ENCODE measurements around the gene SENP1.

SENP1 gene

GRCh38 chr12:48029491-48030172 lies 76.2 kb downstream of the SENP1 start:
- no peak for DNase-seq (ENCODE audit: low read depth, low spot score)
- TF ChIP-seq ZNF274 (IDR thresholded peaks at IDR 0.05; ENCODE audit: low read depth, low read length) (no peak), YY1 (IDR thresholded peaks at IDR 0.05; ENCODE audit: insufficient read depth, insufficient read length) (no peak), SUZ12 (IDR thresholded peaks at IDR 0.05; ENCODE audit: extremely low read depth, insufficient read depth, insufficient read length) (no peak)
- Histone ChIP-seq H3K9ac (ENCODE audit: insufficient read length, low read depth) (no peak overlapping the region), H3K27me3 (ENCODE audit: insufficient read depth, insufficient read length) (peaks cover 97% of the 10 kb centered on the region), H3K4me1 (ENCODE audit: insufficient read depth, insufficient read length) (peaks cover 32% of the 10 kb centered on the region), H3K4me3 (ENCODE audit: insufficient read length, low read depth) (no peak overlapping the region), H3K36me3 (ENCODE audit: insufficient read depth, insufficient read length, low read length) (no peaks in the 10 kb centered on the region), H3K9me3 (ENCODE audit: insufficient read depth, low read length) (no peaks in the 10 kb centered on the region)

- no peak for DNase-seq (ENCODE audit: low read depth, low spot score)
- H3K27me3 ChIP-seq (ENCODE audit: insufficient read depth, insufficient read length): peaks cover 97% of the 10 kb centered on the region
These were observed 77.1 kb downstream of the SENP1 start for GRCh38 chr12:48028541-48029431.

GRCh38 chr12:48027183-48028002 lies 78.5 kb downstream of the SENP1 start:
- peaks cover 45% of the 10 kb centered on the region for H3K4me1 ChIP-seq (ENCODE audit: insufficient read depth, insufficient read length)
- no peaks in the 10 kb centered on the region for H3K36me3 ChIP-seq (ENCODE audit: insufficient read depth, insufficient read length, low read length)
- H3K4me3 ChIP-seq (ENCODE audit: insufficient read length, low read depth): no peak overlapping the region
- no peaks in the 10 kb centered on the region for H3K9me3 ChIP-seq (ENCODE audit: insufficient read depth, low read length)
- DNase-seq (ENCODE audit: low read depth, low spot score): no peak
- TF ChIP-seq YY1 (IDR thresholded peaks at IDR 0.05; ENCODE audit: insufficient read depth, insufficient read length) (no peak), ZNF274 (IDR thresholded peaks at IDR 0.05; ENCODE audit: low read depth, low read length) (no peak), SUZ12 (IDR thresholded peaks at IDR 0.05; ENCODE audit: extremely low read depth, insufficient read depth, insufficient read length) (no peak)
- H3K27me3 ChIP-seq (ENCODE audit: insufficient read depth, insufficient read length): peaks cover 97% of the 10 kb centered on the region
- peak overlapping the region; percentile 54 for H3K9ac ChIP-seq (ENCODE audit: insufficient read length, low read depth)

More at GRCh38 chr12:48028541-48029431, 77.1 kb downstream of the SENP1 start:
- no peak overlapping the region for H3K9ac ChIP-seq (ENCODE audit: insufficient read length, low read depth)
- no peaks in the 10 kb centered on the region for H3K9me3 ChIP-seq (ENCODE audit: insufficient read depth, low read length)
- H3K4me3 ChIP-seq (ENCODE audit: insufficient read length, low read depth): no peak overlapping the region
- peaks cover 36% of the 10 kb centered on the region for H3K4me1 ChIP-seq (ENCODE audit: insufficient read depth, insufficient read length)
- no peak for TF ChIP-seq YY1 (IDR thresholded peaks at IDR 0.05; ENCODE audit: insufficient read depth, insufficient read length)
- TF ChIP-seq SUZ12 (IDR thresholded peaks at IDR 0.05; ENCODE audit: extremely low read depth, insufficient read depth, insufficient read length): no peak
- TF ChIP-seq ZNF274 (IDR thresholded peaks at IDR 0.05; ENCODE audit: low read depth, low read length): no peak
- no peaks in the 10 kb centered on the region for H3K36me3 ChIP-seq (ENCODE audit: insufficient read depth, insufficient read length, low read length)

- peaks cover 47% of the 10 kb centered on the region for H3K4me1 ChIP-seq (ENCODE audit: insufficient read depth, insufficient read length)
- H3K4me3 ChIP-seq (ENCODE audit: insufficient read length, low read depth): no peak overlapping the region
- H3K36me3 ChIP-seq (ENCODE audit: insufficient read depth, insufficient read length, low read length): no peaks in the 10 kb centered on the region
- no peak for DNase-seq (ENCODE audit: low read depth, low spot score)
- TF ChIP-seq YY1 (IDR thresholded peaks at IDR 0.05; ENCODE audit: insufficient read depth, insufficient read length) (no peak), SUZ12 (IDR thresholded peaks at IDR 0.05; ENCODE audit: extremely low read depth, insufficient read depth, insufficient read length) (no peak), ZNF274 (IDR thresholded peaks at IDR 0.05; ENCODE audit: low read depth, low read length) (no peak)
- H3K27me3 ChIP-seq (ENCODE audit: insufficient read depth, insufficient read length): peaks cover 90% of the 10 kb centered on the region
- H3K9ac ChIP-seq (ENCODE audit: insufficient read length, low read depth): no peak overlapping the region
- H3K9me3 ChIP-seq (ENCODE audit: insufficient read depth, low read length): no peaks in the 10 kb centered on the region
These were observed 79.6 kb downstream of the SENP1 start for GRCh38 chr12:48026060-48026827.

GRCh38 chr12:48025281-48025680 lies 80.6 kb downstream of the SENP1 start:
- H3K4me1 ChIP-seq (ENCODE audit: insufficient read depth, insufficient read length): peaks cover 47% of the 10 kb centered on the region
- no peaks in the 10 kb centered on the region for H3K36me3 ChIP-seq (ENCODE audit: insufficient read depth, insufficient read length, low read length)
- peaks cover 90% of the 10 kb centered on the region for H3K27me3 ChIP-seq (ENCODE audit: insufficient read depth, insufficient read length)
- no peaks in the 10 kb centered on the region for H3K9me3 ChIP-seq (ENCODE audit: insufficient read depth, low read length)
- H3K4me3 ChIP-seq (ENCODE audit: insufficient read length, low read depth): no peak overlapping the region
- no peak overlapping the region for H3K9ac ChIP-seq (ENCODE audit: insufficient read length, low read depth)
- DNase-seq (ENCODE audit: low read depth, low spot score): no peak
- TF ChIP-seq YY1 (IDR thresholded peaks at IDR 0.05; ENCODE audit: insufficient read depth, insufficient read length) (no peak), SUZ12 (IDR thresholded peaks at IDR 0.05; ENCODE audit: extremely low read depth, insufficient read depth, insufficient read length) (no peak), ZNF274 (IDR thresholded peaks at IDR 0.05; ENCODE audit: low read depth, low read length) (no peak)

- no peak for TF ChIP-seq ZNF274 (IDR thresholded peaks at IDR 0.05; ENCODE audit: low read depth, low read length)
- no peak for TF ChIP-seq YY1 (IDR thresholded peaks at IDR 0.05; ENCODE audit: insufficient read depth, insufficient read length)
- no peak for TF ChIP-seq SUZ12 (IDR thresholded peaks at IDR 0.05; ENCODE audit: extremely low read depth, insufficient read depth, insufficient read length)
These were observed 81.1 kb downstream of the SENP1 start for GRCh38 chr12:48024735-48025134.

More at GRCh38 chr12:48024735-48025134, 81.1 kb downstream of the SENP1 start:
- no peaks in the 10 kb centered on the region for H3K9me3 ChIP-seq (ENCODE audit: insufficient read depth, low read length)
- H3K9ac ChIP-seq (ENCODE audit: insufficient read length, low read depth): no peak overlapping the region
- H3K4me3 ChIP-seq (ENCODE audit: insufficient read length, low read depth): no peak overlapping the region
- peaks cover 42% of the 10 kb centered on the region for H3K4me1 ChIP-seq (ENCODE audit: insufficient read depth, insufficient read length)
- no peak for DNase-seq (ENCODE audit: low read depth, low spot score)
- no peaks in the 10 kb centered on the region for H3K36me3 ChIP-seq (ENCODE audit: insufficient read depth, insufficient read length, low read length)
- H3K27me3 ChIP-seq (ENCODE audit: insufficient read depth, insufficient read length): peaks cover 90% of the 10 kb centered on the region

Data from NT2/D1 (cell line).